Measurements from ENCODE around the gene SPPL2A. TPM values are rescaled to one million over a fixed set of nuclear protein-coding genes. Genes with fewer than 3 reads are reported as not detected.

SPPL2A gene
- total and polyA plus RNA-seq, 7 donors: 22.8 to 303 (median 98.6) TPM

GRCh38 chr15:50736823-50737222, 28.7 kb downstream of the SPPL2A start:
- WGBS, 2 donors: 93 to 97% methylated on average over 8 of the region's 8 CpGs
- Histone ChIP-seq H3K9me3 (no peaks in the 10 kb centered on the region), H3K4me1 (no peaks in the 10 kb centered on the region), H3K36me3 (peaks cover 0 to 94% (median 37%) of the 10 kb centered on the region in 4 donors), H3K27ac (no peak overlapping the region), H3K27me3 (no peaks in the 10 kb centered on the region), H3K4me3 (no peak overlapping the region)
- intact Hi-C loops (cut with DNase I): no loop called here
- no peak for DNase-seq
- TF ChIP-seq POLR2A (IDR thresholded peaks at IDR 0.05) (no peak), CTCF (IDR thresholded peaks at IDR 0.05) (no peak), EP300 (IDR thresholded peaks at IDR 0.05) (no peak), POLR2AphosphoS5 (IDR thresholded peaks at IDR 0.05) (no peak)

GRCh38 chr15:50735156-50735555, 30.4 kb downstream of the SPPL2A start:
- Histone ChIP-seq H3K27me3 (no peaks in the 10 kb centered on the region), H3K4me3 (no peak overlapping the region), H3K4me1 (no peaks in the 10 kb centered on the region), H3K27ac (no peak overlapping the region), H3K36me3 (peaks cover 3 to 87% (median 33%) of the 10 kb centered on the region in 4 donors), H3K9me3 (no peaks in the 10 kb centered on the region)
- WGBS, 2 donors: 69 to 74% methylated on average over 4 of the region's 4 CpGs
- TF ChIP-seq CTCF (IDR thresholded peaks at IDR 0.05): no peak
- no peak for TF ChIP-seq EP300 (IDR thresholded peaks at IDR 0.05)
- TF ChIP-seq POLR2A (IDR thresholded peaks at IDR 0.05): no peak
- no peak for TF ChIP-seq POLR2AphosphoS5 (IDR thresholded peaks at IDR 0.05)
- no peak for DNase-seq
- intact Hi-C loops (cut with DNase I): no loop called here

- Histone ChIP-seq H3K4me3 (no peak overlapping the region), H3K4me1 (no peaks in the 10 kb centered on the region), H3K27ac (no peak overlapping the region), H3K36me3 (peaks cover 6 to 79% (median 17%) of the 10 kb centered on the region in 4 donors), H3K27me3 (no peaks in the 10 kb centered on the region), H3K9me3 (no peaks in the 10 kb centered on the region)
- intact Hi-C loops (cut with DNase I): no loop called here
- no peak for DNase-seq
- 88 to 97% methylated on average over 1 of the region's 1 CpG for WGBS, 2 donors
- TF ChIP-seq POLR2A (IDR thresholded peaks at IDR 0.05) (no peak), EP300 (IDR thresholded peaks at IDR 0.05) (no peak), POLR2AphosphoS5 (IDR thresholded peaks at IDR 0.05) (no peak), CTCF (IDR thresholded peaks at IDR 0.05) (no peak)
Measured at GRCh38 chr15:50726315-50726714, 39.2 kb downstream of the SPPL2A start.

GRCh38 chr15:50718700-50719125, 46.8 kb downstream of the SPPL2A start:
- no peaks in the 10 kb centered on the region for H3K27me3 ChIP-seq
- intact Hi-C loops (cut with DNase I): no loop called here
- 17 to 65% methylated on average over 1 of the region's 1 CpG for WGBS, 2 donors
- H3K4me1 ChIP-seq: no peaks in the 10 kb centered on the region
- peaks cover 0 to 69% (median 17%) of the 10 kb centered on the region in 4 donors for H3K36me3 ChIP-seq
- H3K27ac ChIP-seq: no peak overlapping the region
- H3K4me3 ChIP-seq: no peak overlapping the region
- no peak for TF ChIP-seq CTCF (IDR thresholded peaks at IDR 0.05)
- TF ChIP-seq EP300 (IDR thresholded peaks at IDR 0.05): no peak
- TF ChIP-seq POLR2AphosphoS5 (IDR thresholded peaks at IDR 0.05): no peak
- no peak for TF ChIP-seq POLR2A (IDR thresholded peaks at IDR 0.05)
- H3K9me3 ChIP-seq: no peaks in the 10 kb centered on the region
- DNase-seq: no peak

- no peaks in the 10 kb centered on the region for H3K27me3 ChIP-seq
- intact Hi-C loops (cut with DNase I): no loop called here
- H3K9me3 ChIP-seq: no peaks in the 10 kb centered on the region
- no peak overlapping the region for H3K27ac ChIP-seq
- WGBS, 2 donors: 48 to 85% methylated on average over 3 of the region's 3 CpGs
- no peak for TF ChIP-seq CTCF (IDR thresholded peaks at IDR 0.05)
- TF ChIP-seq EP300 (IDR thresholded peaks at IDR 0.05): no peak
- TF ChIP-seq POLR2AphosphoS5 (IDR thresholded peaks at IDR 0.05): no peak
- no peak for TF ChIP-seq POLR2A (IDR thresholded peaks at IDR 0.05)
- no peak overlapping the region for H3K4me3 ChIP-seq
- DNase-seq: no peak
- H3K36me3 ChIP-seq: peaks cover 0 to 28% (median 4%) of the 10 kb centered on the region in 4 donors
- no peaks in the 10 kb centered on the region for H3K4me1 ChIP-seq
Measured at GRCh38 chr15:50712018-50712417, 53.5 kb downstream of the SPPL2A start.
